Ascending aorta (tissue), 2 donors: ENCODE measurements around the gene PFKL. TPM values are rescaled to one million over a fixed set of nuclear protein-coding genes. Genes with fewer than 3 reads are reported as not detected.
A peak's percentile ranks its signal among the peaks of the same experiment; 100 is the strongest.

Experiments
- DNase-seq, 2 donors: peaks; one replicate each; pipeline ENCODE4 v3.0.0-alpha.2; 2019; ENCODE audit warnings: low spot score in 2 of 2
- H3K27ac ChIP-seq, 2 donors: fragments of 200-600 bp; sonication (generic); one replicate each; pipeline ENCODE4 v1.5.1; 2016 to 2017; ENCODE audit warnings: mild to moderate bottlenecking in 1 of 2
- H3K27me3 ChIP-seq: fragments of 200-600 bp; sonication (generic); one replicate; pipeline ENCODE4 v1.5.1; 2017
- H3K36me3 ChIP-seq, 2 donors: fragments of 200-600 bp; sonication (generic); one replicate each; pipeline ENCODE4 v1.5.1; 2016
- H3K4me1 ChIP-seq, 2 donors: fragments of 200-600 bp; sonication (generic); one replicate each; pipeline ENCODE4 v1.5.1; 2016 to 2017; ENCODE audit warnings: mild to moderate bottlenecking in 1 of 2
- H3K4me3 ChIP-seq, 2 donors: fragments of 200-600 bp; sonication (generic); one replicate each; pipeline ENCODE4 v1.5.1; 2016 to 2017; ENCODE audit warnings: mild to moderate bottlenecking in 1 of 2
- H3K9me3 ChIP-seq, 2 donors: fragments of 200-600 bp; sonication (generic); one replicate each; pipeline ENCODE4 v1.5.1; 2016
- intact Hi-C: fragments of 100-400 bp; cut with DNase I; formaldehyde crosslinking; loops from one replicate; pipeline ENCODE4 v1.15.1; 2023
- total RNA-seq: library from RNA; depleted of rRNA; stranded (reverse); fragments of >200 nt; gene quantifications from one replicate; pipeline ENCODE4 v1.1.0, GENCODE V29; 2016
- TF ChIP-seq, protein P1 (sequence below), 3 experiments: fragments of 200-600 bp in 2 of 3; fragments of 450-650 bp in 1 of 3; sonication (generic) in 2 of 3; IDR thresholded peaks; one replicate each; pipeline ENCODE4 v1.5.1; 2016 to 2019; ENCODE audit warnings: antibody characterized with exemption in 3 of 3, mild to moderate bottlenecking in 1 of 3, moderate library complexity in 1 of 3

The PFKL gene
- 153 TPM for total RNA-seq

- Histone ChIP-seq H3K36me3 (no peaks in the 10 kb centered on the region), H3K27ac (peak within 1 kb of the TSS; percentile 89 to 92), H3K4me3 (peak within 1 kb of the TSS; percentile 96 to 99), H3K4me1 (peaks cover 5 to 33% of the 10 kb centered on the region in 2 donors), H3K9me3 (no peaks in the 10 kb centered on the region), H3K27me3 (no peaks in the 10 kb centered on the region)
- TF ChIP-seq, protein P1, sequence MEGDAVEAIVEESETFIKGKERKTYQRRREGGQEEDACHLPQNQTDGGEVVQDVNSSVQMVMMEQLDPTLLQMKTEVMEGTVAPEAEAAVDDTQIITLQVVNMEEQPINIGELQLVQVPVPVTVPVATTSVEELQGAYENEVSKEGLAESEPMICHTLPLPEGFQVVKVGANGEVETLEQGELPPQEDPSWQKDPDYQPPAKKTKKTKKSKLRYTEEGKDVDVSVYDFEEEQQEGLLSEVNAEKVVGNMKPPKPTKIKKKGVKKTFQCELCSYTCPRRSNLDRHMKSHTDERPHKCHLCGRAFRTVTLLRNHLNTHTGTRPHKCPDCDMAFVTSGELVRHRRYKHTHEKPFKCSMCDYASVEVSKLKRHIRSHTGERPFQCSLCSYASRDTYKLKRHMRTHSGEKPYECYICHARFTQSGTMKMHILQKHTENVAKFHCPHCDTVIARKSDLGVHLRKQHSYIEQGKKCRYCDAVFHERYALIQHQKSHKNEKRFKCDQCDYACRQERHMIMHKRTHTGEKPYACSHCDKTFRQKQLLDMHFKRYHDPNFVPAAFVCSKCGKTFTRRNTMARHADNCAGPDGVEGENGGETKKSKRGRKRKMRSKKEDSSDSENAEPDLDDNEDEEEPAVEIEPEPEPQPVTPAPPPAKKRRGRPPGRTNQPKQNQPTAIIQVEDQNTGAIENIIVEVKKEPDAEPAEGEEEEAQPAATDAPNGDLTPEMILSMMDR (IDR thresholded peaks at IDR 0.05) = no peak
- DNase-seq = peak in 1 of 2 donors; percentile 81
- intact Hi-C loops = loop anchor here (2.0 kb wide), 1 partner anchor 39 kb away; the partner anchor contains the start of gene CFAP410
Observed at GRCh38 chr21:44299458-44300261, at the start of gene PFKL. TSS of gene PFKL (plus strand) at chr21:44300053. CDS start at chr21:44300106, 53 bp downstream.

DNA sequence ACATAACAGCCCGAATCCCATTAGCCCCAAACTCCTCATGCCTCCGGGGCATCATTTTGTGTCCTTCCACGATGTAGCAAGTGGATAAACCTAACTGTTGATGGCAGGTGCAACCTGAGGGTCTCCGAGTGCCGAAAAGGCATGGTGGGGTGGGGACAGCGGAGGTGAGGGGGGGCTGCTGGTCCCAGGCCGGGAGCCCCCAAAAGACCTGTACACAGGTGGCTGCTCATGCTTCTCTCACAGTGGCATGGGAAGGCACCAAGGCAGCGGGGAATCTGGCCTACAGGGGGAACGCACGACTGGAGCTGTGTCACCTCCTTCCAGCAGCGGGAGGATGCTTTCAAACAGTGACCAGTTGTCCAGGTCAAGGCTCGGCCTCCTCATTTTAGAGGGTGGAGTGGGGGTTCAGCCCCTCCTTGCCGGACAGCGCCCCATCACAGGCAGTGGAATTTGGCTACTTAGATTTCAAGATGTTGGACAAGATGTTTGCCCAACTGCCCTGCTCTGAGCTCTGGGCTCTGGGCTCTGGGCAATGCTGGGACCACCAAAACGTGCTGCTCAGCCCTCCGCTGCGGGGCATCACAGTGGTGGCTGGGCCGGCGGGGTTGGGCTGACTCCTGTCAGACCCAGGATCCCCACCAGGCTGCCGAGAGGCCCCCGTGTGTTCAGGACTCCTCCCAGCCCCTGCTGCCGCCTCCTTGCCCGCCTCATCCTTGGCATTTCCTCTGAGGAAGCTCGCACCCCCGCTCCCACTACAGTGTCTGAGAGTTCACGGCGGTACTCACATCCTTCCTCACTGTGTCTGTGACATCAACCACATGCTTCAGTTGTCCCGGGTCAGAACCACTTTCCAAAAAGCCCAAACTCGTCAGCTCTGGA is 45.8 kb upstream of the PFKL start:
- peak in 1 of 2 donors; percentile 56 for DNase-seq
- intact Hi-C loops = no loop called here
- H3K27me3 ChIP-seq = no peaks in the 10 kb centered on the region
- TF ChIP-seq, protein P1 (IDR thresholded peaks at IDR 0.05) = no peak
- no peaks in the 10 kb centered on the region for H3K36me3 ChIP-seq
- no peaks in the 10 kb centered on the region for H3K9me3 ChIP-seq
- no peak overlapping the region for H3K4me3 ChIP-seq
- H3K4me1 ChIP-seq = no peaks in the 10 kb centered on the region
- no peak overlapping the region for H3K27ac ChIP-seq

- Histone ChIP-seq H3K27me3 (no peaks in the 10 kb centered on the region), H3K36me3 (no peaks in the 10 kb centered on the region), H3K4me1 (no peaks in the 10 kb centered on the region), H3K4me3 (no peak overlapping the region), H3K27ac (no peak overlapping the region), H3K9me3 (peaks cover 0 to 5% of the 10 kb centered on the region in 2 donors)
- DNase-seq = no peak
- TF ChIP-seq, protein P1 (IDR thresholded peaks at IDR 0.05) = no peak
- intact Hi-C loops = no loop called here
Observed at GRCh38 chr21:44255511-44255981, 44.3 kb upstream of the PFKL start.

DNA sequence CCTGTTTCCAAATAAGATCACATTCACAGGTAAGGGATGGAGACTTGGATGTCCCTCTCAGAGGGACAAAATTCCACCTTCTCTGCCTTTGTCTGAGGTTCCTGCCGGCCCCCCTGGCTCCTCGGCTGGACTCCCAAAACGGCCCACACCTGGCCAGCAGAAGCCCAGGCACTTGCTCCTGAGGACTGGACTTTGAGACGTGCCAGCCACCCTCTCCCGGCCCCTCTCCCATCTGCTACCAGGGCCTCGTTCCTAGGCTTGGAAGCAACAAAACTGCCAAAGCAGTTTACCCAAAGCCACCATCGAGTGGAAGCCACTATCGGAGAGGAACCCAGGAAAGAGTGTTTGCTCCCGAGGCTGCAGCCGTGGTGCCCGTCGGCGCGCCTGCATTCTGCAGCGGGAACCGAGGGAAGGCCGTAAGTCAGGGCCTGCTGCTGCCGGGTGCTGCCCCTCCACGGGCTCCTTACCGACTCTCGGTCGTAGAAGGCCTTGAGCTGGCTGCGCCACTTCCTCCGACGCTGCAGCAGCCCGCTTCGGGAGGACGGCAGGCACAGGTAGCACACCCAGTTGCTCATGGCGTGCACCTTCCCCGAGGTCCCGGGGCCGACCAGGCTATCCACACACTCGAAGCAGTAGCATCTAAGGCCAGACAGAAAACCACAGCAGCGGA is 41.7 kb upstream of the PFKL start:
- H3K4me3 ChIP-seq = no peak overlapping the region
- intact Hi-C loops = no loop called here
- no peaks in the 10 kb centered on the region for H3K4me1 ChIP-seq
- TF ChIP-seq, protein P1 (IDR thresholded peaks at IDR 0.05) = no peak
- no peaks in the 10 kb centered on the region for H3K36me3 ChIP-seq
- H3K27me3 ChIP-seq = no peaks in the 10 kb centered on the region
- no peak for DNase-seq
- peaks cover 0 to 5% of the 10 kb centered on the region in 2 donors for H3K9me3 ChIP-seq
- no peak overlapping the region for H3K27ac ChIP-seq

GRCh38 chr21:44259082-44259705 is 40.7 kb upstream of the PFKL start:
- no peak for DNase-seq
- H3K27me3 ChIP-seq = no peaks in the 10 kb centered on the region
- no peaks in the 10 kb centered on the region for H3K4me1 ChIP-seq
- H3K27ac ChIP-seq = no peak overlapping the region
- H3K4me3 ChIP-seq = no peak overlapping the region
- intact Hi-C loops = no loop called here
- TF ChIP-seq, protein P1 (IDR thresholded peaks at IDR 0.05) = no peak
- H3K9me3 ChIP-seq = peaks cover 0 to 5% of the 10 kb centered on the region in 2 donors
- H3K36me3 ChIP-seq = no peaks in the 10 kb centered on the region
